ENCODE measurements around the gene C14orf180. TPM values are rescaled to one million over a fixed set of nuclear protein-coding genes. Genes with fewer than 3 reads are reported as not detected.
A peak's percentile ranks its signal among the peaks of the same experiment; 100 is the strongest.

C14orf180 gene
- total RNA-seq (2021) (not detected in 3 replicates), Bru-seq, nascent RNA (not detected)
- long read RNA-seq, experiment 1, result 0 reads
- long read RNA-seq, experiment 2, result 0 reads
- long read RNA-seq, experiment 3, result 0 reads

DNA sequence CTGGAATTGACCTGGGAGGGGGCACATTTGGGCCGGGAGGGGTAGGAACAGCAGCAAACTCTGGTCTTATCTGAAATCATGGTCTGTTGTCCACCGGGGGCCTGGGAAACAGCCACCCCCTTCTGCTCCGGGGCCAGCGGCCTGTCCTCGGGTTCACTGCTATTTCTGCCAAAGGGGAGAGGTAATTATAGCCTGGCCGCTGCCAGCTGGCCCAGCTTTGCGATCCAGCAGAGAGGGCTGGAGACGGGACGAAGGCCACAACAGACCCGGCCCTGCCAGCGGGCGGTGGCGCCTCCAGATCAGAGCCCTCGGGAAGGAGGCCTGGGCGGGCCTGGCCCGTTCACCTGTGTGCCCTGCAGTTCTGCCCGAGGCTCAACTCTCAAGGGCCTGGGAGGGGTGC lies at the start of gene C14orf180:
Gene C14orf180 (plus strand): TSS at position 258 of the 400 bp plus-strand sequence. CDS start 6,667 bp downstream, outside the sequence.
- no peak for DNase-seq (ENCODE audit: low spot score)
- H3K4me3 Mint-ChIP-seq, result no peak within 1 kb of the TSS
- no peaks in the 10 kb centered on the region for H3K27me3 Mint-ChIP-seq (ENCODE audit: low read depth)
- no peak for ATAC-seq
- ChIA-PET CTCF (interaction anchor here (1.3 kb wide), 1 partner anchor 13 kb away, joined by 3 read pairs; no protein-coding TSS in a partner anchor), POLR2A (no interaction called here)
- H3K27ac Mint-ChIP-seq, result peak within 1 kb of the TSS; percentile 49; the same call in 1 of the 2 replicates
- H3K36me3 Mint-ChIP-seq, result no peaks in the 10 kb centered on the region
- no peaks in the 10 kb centered on the region for H3K4me1 Mint-ChIP-seq
- TF ChIP-seq ZNF396 (CRISPR knock-in tag; IDR thresholded peaks at IDR 0.05; ENCODE audit: borderline replicate concordance) (no peak), NFYB (CRISPR knock-in tag; conservative IDR thresholded peaks at IDR 0.05; ENCODE audit: low read depth) (no peak), FOXJ3 (CRISPR knock-in tag; IDR thresholded peaks at IDR 0.05; ENCODE audit: borderline replicate concordance) (no peak), PRRX2 (CRISPR knock-in tag; IDR thresholded peaks at IDR 0.05) (no peak), GTF2I (CRISPR knock-in tag; conservative IDR thresholded peaks at IDR 0.05) (no peak)
- TF ChIP-seq, protein P1, sequence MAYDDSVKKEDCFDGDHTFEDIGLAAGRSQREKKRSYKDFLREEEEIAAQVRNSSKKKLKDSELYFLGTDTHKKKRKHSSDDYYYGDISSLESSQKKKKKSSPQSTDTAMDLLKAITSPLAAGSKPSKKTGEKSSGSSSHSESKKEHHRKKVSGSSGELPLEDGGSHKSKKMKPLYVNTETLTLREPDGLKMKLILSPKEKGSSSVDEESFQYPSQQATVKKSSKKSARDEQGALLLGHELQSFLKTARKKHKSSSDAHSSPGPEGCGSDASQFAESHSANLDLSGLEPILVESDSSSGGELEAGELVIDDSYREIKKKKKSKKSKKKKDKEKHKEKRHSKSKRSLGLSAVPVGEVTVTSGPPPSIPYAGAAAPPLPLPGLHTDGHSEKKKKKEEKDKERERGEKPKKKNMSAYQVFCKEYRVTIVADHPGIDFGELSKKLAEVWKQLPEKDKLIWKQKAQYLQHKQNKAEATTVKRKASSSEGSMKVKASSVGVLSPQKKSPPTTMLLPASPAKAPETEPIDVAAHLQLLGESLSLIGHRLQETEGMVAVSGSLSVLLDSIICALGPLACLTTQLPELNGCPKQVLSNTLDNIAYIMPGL (CRISPR knock-in tag; IDR thresholded peaks at IDR 0.05), result no peak
- TF ChIP-seq, protein P2, sequence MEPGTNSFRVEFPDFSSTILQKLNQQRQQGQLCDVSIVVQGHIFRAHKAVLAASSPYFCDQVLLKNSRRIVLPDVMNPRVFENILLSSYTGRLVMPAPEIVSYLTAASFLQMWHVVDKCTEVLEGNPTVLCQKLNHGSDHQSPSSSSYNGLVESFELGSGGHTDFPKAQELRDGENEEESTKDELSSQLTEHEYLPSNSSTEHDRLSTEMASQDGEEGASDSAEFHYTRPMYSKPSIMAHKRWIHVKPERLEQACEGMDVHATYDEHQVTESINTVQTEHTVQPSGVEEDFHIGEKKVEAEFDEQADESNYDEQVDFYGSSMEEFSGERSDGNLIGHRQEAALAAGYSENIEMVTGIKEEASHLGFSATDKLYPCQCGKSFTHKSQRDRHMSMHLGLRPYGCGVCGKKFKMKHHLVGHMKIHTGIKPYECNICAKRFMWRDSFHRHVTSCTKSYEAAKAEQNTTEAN (CRISPR knock-in tag; IDR thresholded peaks at IDR 0.05), result no peak
- TF ChIP-seq, protein P3, sequence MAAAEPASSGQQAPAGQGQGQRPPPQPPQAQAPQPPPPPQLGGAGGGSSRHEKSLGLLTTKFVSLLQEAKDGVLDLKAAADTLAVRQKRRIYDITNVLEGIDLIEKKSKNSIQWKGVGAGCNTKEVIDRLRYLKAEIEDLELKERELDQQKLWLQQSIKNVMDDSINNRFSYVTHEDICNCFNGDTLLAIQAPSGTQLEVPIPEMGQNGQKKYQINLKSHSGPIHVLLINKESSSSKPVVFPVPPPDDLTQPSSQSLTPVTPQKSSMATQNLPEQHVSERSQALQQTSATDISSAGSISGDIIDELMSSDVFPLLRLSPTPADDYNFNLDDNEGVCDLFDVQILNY (CRISPR knock-in tag; IDR thresholded peaks at IDR 0.05), result no peak
- TF ChIP-seq, protein P4, sequence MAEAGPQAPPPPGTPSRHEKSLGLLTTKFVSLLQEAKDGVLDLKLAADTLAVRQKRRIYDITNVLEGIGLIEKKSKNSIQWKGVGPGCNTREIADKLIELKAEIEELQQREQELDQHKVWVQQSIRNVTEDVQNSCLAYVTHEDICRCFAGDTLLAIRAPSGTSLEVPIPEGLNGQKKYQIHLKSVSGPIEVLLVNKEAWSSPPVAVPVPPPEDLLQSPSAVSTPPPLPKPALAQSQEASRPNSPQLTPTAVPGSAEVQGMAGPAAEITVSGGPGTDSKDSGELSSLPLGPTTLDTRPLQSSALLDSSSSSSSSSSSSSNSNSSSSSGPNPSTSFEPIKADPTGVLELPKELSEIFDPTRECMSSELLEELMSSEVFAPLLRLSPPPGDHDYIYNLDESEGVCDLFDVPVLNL (CRISPR knock-in tag; IDR thresholded peaks at IDR 0.05; ENCODE audit: borderline replicate concordance, low read depth), result no peak
- TF ChIP-seq, protein P5, sequence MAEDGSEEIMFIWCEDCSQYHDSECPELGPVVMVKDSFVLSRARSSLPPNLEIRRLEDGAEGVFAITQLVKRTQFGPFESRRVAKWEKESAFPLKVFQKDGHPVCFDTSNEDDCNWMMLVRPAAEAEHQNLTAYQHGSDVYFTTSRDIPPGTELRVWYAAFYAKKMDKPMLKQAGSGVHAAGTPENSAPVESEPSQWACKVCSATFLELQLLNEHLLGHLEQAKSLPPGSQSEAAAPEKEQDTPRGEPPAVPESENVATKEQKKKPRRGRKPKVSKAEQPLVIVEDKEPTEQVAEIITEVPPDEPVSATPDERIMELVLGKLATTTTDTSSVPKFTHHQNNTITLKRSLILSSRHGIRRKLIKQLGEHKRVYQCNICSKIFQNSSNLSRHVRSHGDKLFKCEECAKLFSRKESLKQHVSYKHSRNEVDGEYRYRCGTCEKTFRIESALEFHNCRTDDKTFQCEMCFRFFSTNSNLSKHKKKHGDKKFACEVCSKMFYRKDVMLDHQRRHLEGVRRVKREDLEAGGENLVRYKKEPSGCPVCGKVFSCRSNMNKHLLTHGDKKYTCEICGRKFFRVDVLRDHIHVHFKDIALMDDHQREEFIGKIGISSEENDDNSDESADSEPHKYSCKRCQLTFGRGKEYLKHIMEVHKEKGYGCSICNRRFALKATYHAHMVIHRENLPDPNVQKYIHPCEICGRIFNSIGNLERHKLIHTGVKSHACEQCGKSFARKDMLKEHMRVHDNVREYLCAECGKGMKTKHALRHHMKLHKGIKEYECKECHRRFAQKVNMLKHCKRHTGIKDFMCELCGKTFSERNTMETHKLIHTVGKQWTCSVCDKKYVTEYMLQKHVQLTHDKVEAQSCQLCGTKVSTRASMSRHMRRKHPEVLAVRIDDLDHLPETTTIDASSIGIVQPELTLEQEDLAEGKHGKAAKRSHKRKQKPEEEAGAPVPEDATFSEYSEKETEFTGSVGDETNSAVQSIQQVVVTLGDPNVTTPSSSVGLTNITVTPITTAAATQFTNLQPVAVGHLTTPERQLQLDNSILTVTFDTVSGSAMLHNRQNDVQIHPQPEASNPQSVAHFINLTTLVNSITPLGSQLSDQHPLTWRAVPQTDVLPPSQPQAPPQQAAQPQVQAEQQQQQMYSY (CRISPR knock-in tag; IDR thresholded peaks at IDR 0.05), result no peak
- H3K9me3 Mint-ChIP-seq, result no peaks in the 10 kb centered on the region

DNA sequence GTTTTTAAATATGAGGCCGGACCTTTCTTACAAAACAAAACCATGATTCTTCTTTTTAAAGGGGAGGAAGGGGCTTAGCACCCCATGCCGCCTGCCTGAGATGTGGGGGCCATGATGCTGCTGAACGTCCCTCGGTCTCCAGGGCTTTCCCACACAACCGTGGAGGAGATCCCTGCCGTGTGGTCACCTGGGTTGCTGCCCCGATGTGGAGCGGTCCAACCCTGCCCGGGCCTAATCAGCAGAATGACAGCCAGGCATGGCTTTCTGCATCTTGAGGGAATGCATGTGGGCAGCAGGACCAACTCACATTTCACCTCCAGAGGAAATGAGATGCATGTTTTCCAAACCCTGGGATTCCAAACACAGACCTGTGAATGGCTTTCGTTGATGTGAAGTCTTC lies 48.9 kb upstream of the C14orf180 start:
- H3K27ac Mint-ChIP-seq, result no peak overlapping the region
- peaks cover 33% of the 10 kb centered on the region for H3K36me3 Mint-ChIP-seq
- DNase-seq (ENCODE audit: low spot score), result no peak
- POLR2A ChIA-PET, result no interaction called here
- ATAC-seq, result no peak
- peaks cover 47% of the 10 kb centered on the region for H3K9me3 Mint-ChIP-seq
- H3K27me3 Mint-ChIP-seq (ENCODE audit: low read depth), result no peaks in the 10 kb centered on the region; the same call in none of the 2 replicates
- no peak overlapping the region for H3K4me3 Mint-ChIP-seq
- no peaks in the 10 kb centered on the region for H3K4me1 Mint-ChIP-seq
- CTCF ChIA-PET, result interaction anchor here (0.9 kb wide), 1 partner anchor 109 kb away, joined by 3 read pairs; no protein-coding TSS in a partner anchor
- TF ChIP-seq, protein P6, sequence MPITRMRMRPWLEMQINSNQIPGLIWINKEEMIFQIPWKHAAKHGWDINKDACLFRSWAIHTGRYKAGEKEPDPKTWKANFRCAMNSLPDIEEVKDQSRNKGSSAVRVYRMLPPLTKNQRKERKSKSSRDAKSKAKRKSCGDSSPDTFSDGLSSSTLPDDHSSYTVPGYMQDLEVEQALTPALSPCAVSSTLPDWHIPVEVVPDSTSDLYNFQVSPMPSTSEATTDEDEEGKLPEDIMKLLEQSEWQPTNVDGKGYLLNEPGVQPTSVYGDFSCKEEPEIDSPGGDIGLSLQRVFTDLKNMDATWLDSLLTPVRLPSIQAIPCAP (CRISPR knock-in tag; IDR thresholded peaks at IDR 0.05), result no peak
- no peak for TF ChIP-seq NR3C1 (CRISPR knock-in tag; conservative IDR thresholded peaks at IDR 0.05; ENCODE audit: low read depth)
- TF ChIP-seq ZNF138 (CRISPR knock-in tag; conservative IDR thresholded peaks at IDR 0.05), result no peak
- no peak for TF ChIP-seq GTF2I (CRISPR knock-in tag; conservative IDR thresholded peaks at IDR 0.05)
- TF ChIP-seq, protein P7, sequence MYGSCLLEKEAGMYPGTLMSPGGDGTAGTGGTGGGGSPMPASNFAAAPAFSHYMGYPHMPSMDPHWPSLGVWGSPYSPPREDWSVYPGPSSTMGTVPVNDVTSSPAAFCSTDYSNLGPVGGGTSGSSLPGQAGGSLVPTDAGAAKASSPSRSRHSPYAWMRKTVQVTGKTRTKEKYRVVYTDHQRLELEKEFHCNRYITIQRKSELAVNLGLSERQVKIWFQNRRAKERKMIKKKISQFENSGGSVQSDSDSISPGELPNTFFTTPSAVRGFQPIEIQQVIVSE (CRISPR knock-in tag; IDR thresholded peaks at IDR 0.05; ENCODE audit: borderline replicate concordance), result no peak
- TF ChIP-seq CBFB (CRISPR knock-in tag; IDR thresholded peaks at IDR 0.05; ENCODE audit: low read depth), result no peak
- TF ChIP-seq, protein P8, sequence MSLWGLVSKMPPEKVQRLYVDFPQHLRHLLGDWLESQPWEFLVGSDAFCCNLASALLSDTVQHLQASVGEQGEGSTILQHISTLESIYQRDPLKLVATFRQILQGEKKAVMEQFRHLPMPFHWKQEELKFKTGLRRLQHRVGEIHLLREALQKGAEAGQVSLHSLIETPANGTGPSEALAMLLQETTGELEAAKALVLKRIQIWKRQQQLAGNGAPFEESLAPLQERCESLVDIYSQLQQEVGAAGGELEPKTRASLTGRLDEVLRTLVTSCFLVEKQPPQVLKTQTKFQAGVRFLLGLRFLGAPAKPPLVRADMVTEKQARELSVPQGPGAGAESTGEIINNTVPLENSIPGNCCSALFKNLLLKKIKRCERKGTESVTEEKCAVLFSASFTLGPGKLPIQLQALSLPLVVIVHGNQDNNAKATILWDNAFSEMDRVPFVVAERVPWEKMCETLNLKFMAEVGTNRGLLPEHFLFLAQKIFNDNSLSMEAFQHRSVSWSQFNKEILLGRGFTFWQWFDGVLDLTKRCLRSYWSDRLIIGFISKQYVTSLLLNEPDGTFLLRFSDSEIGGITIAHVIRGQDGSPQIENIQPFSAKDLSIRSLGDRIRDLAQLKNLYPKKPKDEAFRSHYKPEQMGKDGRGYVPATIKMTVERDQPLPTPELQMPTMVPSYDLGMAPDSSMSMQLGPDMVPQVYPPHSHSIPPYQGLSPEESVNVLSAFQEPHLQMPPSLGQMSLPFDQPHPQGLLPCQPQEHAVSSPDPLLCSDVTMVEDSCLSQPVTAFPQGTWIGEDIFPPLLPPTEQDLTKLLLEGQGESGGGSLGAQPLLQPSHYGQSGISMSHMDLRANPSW (CRISPR knock-in tag; conservative IDR thresholded peaks at IDR 0.05; ENCODE audit: low read depth), result no peak
- TF ChIP-seq, protein P9, sequence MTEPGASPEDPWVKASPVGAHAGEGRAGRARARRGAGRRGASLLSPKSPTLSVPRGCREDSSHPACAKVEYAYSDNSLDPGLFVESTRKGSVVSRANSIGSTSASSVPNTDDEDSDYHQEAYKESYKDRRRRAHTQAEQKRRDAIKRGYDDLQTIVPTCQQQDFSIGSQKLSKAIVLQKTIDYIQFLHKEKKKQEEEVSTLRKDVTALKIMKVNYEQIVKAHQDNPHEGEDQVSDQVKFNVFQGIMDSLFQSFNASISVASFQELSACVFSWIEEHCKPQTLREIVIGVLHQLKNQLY (CRISPR knock-in tag; IDR thresholded peaks at IDR 0.05), result no peak
